ENCODE results near the gene LTBP1. TPM values are rescaled to one million over a fixed set of nuclear protein-coding genes. Genes with fewer than 3 reads are reported as not detected.

The LTBP1 gene
- total RNA-seq, 1 experiment from 2014 or later = 119 TPM

- intact Hi-C loops (cut with micrococcal nuclease) = loop anchor here (10.0 kb wide), 1 partner anchor 155 kb away; no protein-coding TSS in a partner anchor
- no peaks in the 10 kb centered on the region for H3K36me3 Mint-ChIP-seq (ENCODE audit: insufficient read depth, unreplicated experiment)
- ChIA-PET POLR2A (interaction anchor here (0.5 to 1.0 kb wide), 4 partner anchors 10 to 374 kb away, joined by 3 read pairs; no protein-coding TSS in a partner anchor), CTCF (interaction anchor here (0.8 kb wide), 1 partner anchor 17 kb away, joined by 3 read pairs; no protein-coding TSS in a partner anchor)
- no peaks in the 10 kb centered on the region for H3K4me1 Mint-ChIP-seq (ENCODE audit: insufficient read depth, unreplicated experiment)
- BruUV-seq (replicated peaks) = no TSS peak
- no peak overlapping the region for H3K4me3 Mint-ChIP-seq (ENCODE audit: unreplicated experiment)
- no peak overlapping the region for H3K27ac Mint-ChIP-seq (ENCODE audit: low read depth, unreplicated experiment)
- DNase-seq (ENCODE audit: unreplicated experiment) = no peak
- H3K9me3 Mint-ChIP-seq (ENCODE audit: unreplicated experiment) = no peaks in the 10 kb centered on the region
- TF ChIP-seq CTCF (IDR thresholded peaks at IDR 0.05; ENCODE audit: unreplicated experiment) = no peak
- H3K27me3 Mint-ChIP-seq (ENCODE audit: insufficient read depth, unreplicated experiment) = no peaks in the 10 kb centered on the region
Observed at GRCh38 chr2:33059471-33060156, 112.9 kb downstream of the LTBP1 start.

- Mint-ChIP-seq H3K36me3 (ENCODE audit: insufficient read depth, unreplicated experiment) (no peaks in the 10 kb centered on the region), H3K9me3 (ENCODE audit: unreplicated experiment) (no peaks in the 10 kb centered on the region), H3K27me3 (ENCODE audit: insufficient read depth, unreplicated experiment) (no peaks in the 10 kb centered on the region), H3K4me1 (ENCODE audit: insufficient read depth, unreplicated experiment) (no peaks in the 10 kb centered on the region), H3K4me3 (ENCODE audit: unreplicated experiment) (no peak overlapping the region), H3K27ac (ENCODE audit: low read depth, unreplicated experiment) (no peak overlapping the region)
- POLR2A ChIA-PET = interaction anchor here (0.5 to 0.6 kb wide), 2 partner anchors 14 to 373 kb away, joined by 3 read pairs; no protein-coding TSS in a partner anchor
- TF ChIP-seq CTCF (IDR thresholded peaks at IDR 0.05; ENCODE audit: unreplicated experiment) = no peak
- DNase-seq (ENCODE audit: unreplicated experiment) = no peak
- no TSS peak for BruUV-seq (replicated peaks)
- CTCF ChIA-PET = no interaction called here
- intact Hi-C loops (cut with micrococcal nuclease) = loop anchor here (10.0 kb wide), 1 partner anchor 154 kb away; no protein-coding TSS in a partner anchor
Observed at GRCh38 chr2:33060405-33060804, 113.7 kb downstream of the LTBP1 start.

- CTCF ChIA-PET = interaction anchor here (0.7 to 2.5 kb wide), 5 partner anchors 28 to 428 kb away, joined by 3 to 6 read pairs (median 3); no protein-coding TSS in a partner anchor
- no peak for TF ChIP-seq CTCF (IDR thresholded peaks at IDR 0.05; ENCODE audit: unreplicated experiment)
Observed at GRCh38 chr2:33062665-33063250, 116.0 kb downstream of the LTBP1 start.

DNA sequence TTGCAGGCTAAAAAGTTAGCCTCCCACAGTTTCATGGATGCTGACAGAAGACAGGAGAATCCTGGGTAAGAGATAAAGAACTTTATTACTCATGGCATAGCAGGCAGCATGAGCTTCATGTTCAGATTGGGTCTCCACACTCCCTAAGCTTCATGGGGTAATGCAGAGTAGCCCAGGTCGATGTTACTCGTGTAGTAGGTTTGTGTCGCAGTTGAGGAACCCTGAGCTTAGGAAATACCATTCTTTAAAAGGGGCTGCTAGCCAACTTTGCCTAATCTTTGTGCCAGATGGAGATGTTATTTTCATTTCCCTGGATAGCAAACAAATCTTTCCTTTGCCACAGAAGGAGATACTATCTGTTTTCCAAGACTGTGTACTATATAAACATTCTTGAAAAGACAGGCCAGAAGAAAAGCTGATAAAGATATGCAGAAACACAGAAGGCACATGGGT, 117.6 kb downstream of the LTBP1 start:
- intact Hi-C loops (cut with micrococcal nuclease) = loop anchor here (10.0 kb wide), 1 partner anchor 150 kb away; no protein-coding TSS in a partner anchor
- Mint-ChIP-seq H3K27me3 (ENCODE audit: insufficient read depth, unreplicated experiment) (no peaks in the 10 kb centered on the region), H3K4me1 (ENCODE audit: insufficient read depth, unreplicated experiment) (peaks cover 10% of the 10 kb centered on the region), H3K9me3 (ENCODE audit: unreplicated experiment) (no peaks in the 10 kb centered on the region), H3K36me3 (ENCODE audit: insufficient read depth, unreplicated experiment) (peaks cover 3% of the 10 kb centered on the region), H3K27ac (ENCODE audit: low read depth, unreplicated experiment) (no peak overlapping the region), H3K4me3 (ENCODE audit: unreplicated experiment) (no peak overlapping the region)
- TF ChIP-seq CTCF (IDR thresholded peaks at IDR 0.05; ENCODE audit: unreplicated experiment) = no peak
- ChIA-PET CTCF (interaction anchor here (0.7 kb wide), 1 partner anchor 75 kb away, joined by 3 read pairs; no protein-coding TSS in a partner anchor), POLR2A (no interaction called here)
- BruUV-seq (replicated peaks) = no TSS peak
- DNase-seq (ENCODE audit: unreplicated experiment) = no peak

More at GRCh38 chr2:33062665-33063250, 116.0 kb downstream of the LTBP1 start:
- H3K4me3 Mint-ChIP-seq (ENCODE audit: unreplicated experiment) = no peak overlapping the region
- peak; percentile 13 for DNase-seq (ENCODE audit: unreplicated experiment)
- H3K9me3 Mint-ChIP-seq (ENCODE audit: unreplicated experiment) = no peaks in the 10 kb centered on the region
- POLR2A ChIA-PET = interaction anchor here (0.7 to 1.0 kb wide), 3 partner anchors 11 to 154 kb away, joined by 3 read pairs; no protein-coding TSS in a partner anchor
- intact Hi-C loops (cut with micrococcal nuclease) = loop anchor here (10.0 kb wide), 1 partner anchor 152 kb away; no protein-coding TSS in a partner anchor
- H3K27ac Mint-ChIP-seq (ENCODE audit: low read depth, unreplicated experiment) = no peak overlapping the region
- no TSS peak for BruUV-seq (replicated peaks)
- H3K36me3 Mint-ChIP-seq (ENCODE audit: insufficient read depth, unreplicated experiment) = no peaks in the 10 kb centered on the region
- no peaks in the 10 kb centered on the region for H3K4me1 Mint-ChIP-seq (ENCODE audit: insufficient read depth, unreplicated experiment)
- H3K27me3 Mint-ChIP-seq (ENCODE audit: insufficient read depth, unreplicated experiment) = no peaks in the 10 kb centered on the region

Measured in MCF 10A (cell line).